HCT116 (cell line): ENCODE measurements around the gene ASAP3. TPM values are rescaled to one million over a fixed set of nuclear protein-coding genes. Genes with fewer than 3 reads are reported as not detected.

Experiments
- ATAC-seq: fragments of 200-7000 bp; cut with Tn5 transposase; 2 replicates; pipeline ENCODE4 v1.9.1; 2020; ENCODE audit warnings: mild to moderate bottlenecking, moderate library complexity
- BruUV-seq: library from RNA; stranded (reverse); fragments of 400-500 nt; replicated peaks from 2 replicates; lab custom pipeline; 2021; lab: Mats Ljungman, UMichigan
- CTCF ChIA-PET: fragments of 300-600 bp; sonication (Branson Sonifier 250); formaldehyde crosslinking; loops from one replicate; lab custom pipeline; 2021; ENCODE audit warnings: antibody characterized with exemption; lab: Charles Lee
- POLR2A ChIA-PET: fragments of 300-600, 350-600 bp; sonication (Branson Sonifier 250); formaldehyde crosslinking; loops from one replicate; lab custom pipeline; 2021; ENCODE audit warnings: antibody characterized with exemption; lab: Charles Lee
- RAD21 ChIA-PET, 2 experiments: fragments of 300-600 bp; sonication (Branson Sonifier 250); formaldehyde crosslinking; loops; one replicate each; lab custom pipeline; 2023; ENCODE audit warnings: low total read pairs in 2 of 2; ENCODE audit not compliant: uncharacterized antibody in 2 of 2, unreplicated experiment in 2 of 2, low non-redundant PET in 1 of 2; lab: Charles Lee
- DNase-seq: peaks from one replicate; pipeline ENCODE4 v3.0.0-alpha.2; 2010; ENCODE audit warnings: low read depth, low spot score
- H2AFZ ChIP-seq: fragments of 200-600 bp; shearing (Covaris generic), sonication (generic); 2 replicates; pipeline ENCODE4 v1.6.1; 2017; ENCODE audit warnings: low read depth, mixed run types, mixed read lengths, antibody characterized with exemption, low read length; ENCODE audit not compliant: poor library complexity, severe bottlenecking
- H3K27ac ChIP-seq: 2 replicates; pipeline ENCODE4 v1.5.1; 2012; ENCODE audit warnings: low read depth, low read length
- H3K27me3 ChIP-seq: fragments of 200-600 bp; sonication (generic); 2 replicates; pipeline ENCODE4 v1.6.1; 2016; ENCODE audit warnings: mixed run types, low read length, mixed read lengths; ENCODE audit not compliant: insufficient read depth
- H3K36me3 ChIP-seq, 2 experiments: fragments of 200-500 bp in 1 of 2; fragments of 200-600 bp in 1 of 2; sonication (Bioruptor generic) in 1 of 2; sonication (generic) in 1 of 2; 2 replicates each; pipeline versions ENCODE4 v1.5.1 to v1.6.1; 2014 to 2016; ENCODE audit warnings: low read length in 2 of 2, inconsistent platforms in 1 of 2, mixed read lengths in 1 of 2, mixed run types in 1 of 2; ENCODE audit not compliant: insufficient read depth in 2 of 2, control insufficient read depth in 1 of 2
- H3K4me1 ChIP-seq, 2 experiments: fragments of 200-600 bp in 1 of 2; sonication (generic) in 1 of 2; 2 replicates each; pipeline versions ENCODE4 v1.5.1 to v1.6.1; 2012 to 2017; ENCODE audit warnings: low read length in 2 of 2, inconsistent platforms in 1 of 2, mild to moderate bottlenecking in 1 of 2, mixed read lengths in 1 of 2, mixed run types in 1 of 2, moderate library complexity in 1 of 2; ENCODE audit not compliant: insufficient read depth in 2 of 2, control insufficient read depth in 1 of 2
- H3K4me2 ChIP-seq: fragments of 200-600 bp; sonication (generic); 2 replicates; pipeline ENCODE4 v1.6.1; 2017; ENCODE audit warnings: mixed run types, low read length, mixed read lengths
- H3K4me3 ChIP-seq, 2 experiments: fragments of 200-600 bp in 1 of 2; sonication (generic) in 1 of 2; replicated peaks in 1 of 2; 2 replicates each; pipeline ENCODE4 v1.5.1; 2011 to 2016; ENCODE audit warnings: low read length in 2 of 2, control low read depth in 1 of 2, low read depth in 1 of 2, mild to moderate bottlenecking in 1 of 2, mixed read lengths in 1 of 2, mixed run types in 1 of 2
- H3K79me2 ChIP-seq: fragments of 200-600 bp; sonication (generic); 2 replicates; pipeline ENCODE4 v1.6.1; 2017; ENCODE audit warnings: mild to moderate bottlenecking, mixed run types, low read length, moderate library complexity, mixed read lengths; ENCODE audit not compliant: insufficient read depth
- H3K9ac ChIP-seq: fragments of 200-600 bp; sonication (generic); 2 replicates; pipeline ENCODE4 v1.6.1; 2016; ENCODE audit warnings: low read length, mixed read lengths
- H3K9me2 ChIP-seq: fragments of 200-600 bp; sonication (generic), shearing (Covaris generic); 2 replicates; pipeline ENCODE4 v1.6.1; 2017; ENCODE audit warnings: mixed run types, mild to moderate bottlenecking, moderate library complexity; ENCODE audit not compliant: insufficient read depth
- H3K9me3 ChIP-seq, 2 experiments: fragments of 200-500 bp in 1 of 2; fragments of 200-600 bp in 1 of 2; sonication (Bioruptor generic) in 1 of 2; sonication (generic) in 1 of 2; 2 replicates each; pipeline ENCODE4 v1.6.1; 2014 to 2017; ENCODE audit warnings: low read length in 2 of 2, mixed read lengths in 2 of 2, inconsistent platforms in 1 of 2, low read depth in 1 of 2, mild to moderate bottlenecking in 1 of 2, mixed run types in 1 of 2, moderate library complexity in 1 of 2; ENCODE audit not compliant: control insufficient read depth in 1 of 2, insufficient read depth in 1 of 2
- H4K20me1 ChIP-seq: fragments of 200-600 bp; sonication (generic), shearing (Covaris generic); 2 replicates; pipeline ENCODE4 v1.6.1; 2017; ENCODE audit warnings: mixed run types, mild to moderate bottlenecking, moderate library complexity; ENCODE audit not compliant: insufficient read depth
- CBX3 ChIP-seq: IDR thresholded peaks from 2 replicates; pipeline ENCODE4 v1.6.1; 2012; ENCODE audit warnings: low read depth
- CEBPB ChIP-seq: IDR thresholded peaks from 2 replicates; pipeline ENCODE4 v1.6.1; 2012; ENCODE audit warnings: low read depth
- EZH2 ChIP-seq: fragments of 200-600 bp; sonication (generic); IDR thresholded peaks from 2 replicates; pipeline ENCODE4 v1.6.1; 2017; ENCODE audit warnings: antibody characterized with exemption, mixed run types
- EZH2phosphoT487 ChIP-seq: fragments of 200-600 bp; IDR thresholded peaks from 2 replicates; pipeline ENCODE4 v1.6.1; 2018; ENCODE audit warnings: antibody characterized with exemption, borderline replicate concordance
- POLR2A ChIP-seq: IDR thresholded peaks from 2 replicates; pipeline ENCODE4 v1.7.0; 2011; ENCODE audit warnings: borderline replicate concordance; ENCODE audit not compliant: insufficient read depth, insufficient read length; ENCODE audit errors: extremely low read depth
- POLR2AphosphoS5 ChIP-seq: IDR thresholded peaks from 2 replicates; pipeline ENCODE4 v1.6.1; 2011; ENCODE audit warnings: mild to moderate bottlenecking, low read depth, low read length, moderate library complexity
- REST ChIP-seq: IDR thresholded peaks from 2 replicates; pipeline ENCODE4 v1.6.1; 2012; ENCODE audit warnings: low read depth
- SIN3A ChIP-seq: IDR thresholded peaks from 2 replicates; pipeline ENCODE4 v1.6.1; 2012; ENCODE audit warnings: low read depth
- SRF ChIP-seq: IDR thresholded peaks from 2 replicates; pipeline ENCODE4 v1.6.1; 2012; ENCODE audit warnings: low read depth
- TCF7L2 ChIP-seq: IDR thresholded peaks from 2 replicates; pipeline ENCODE4 v1.7.0; 2011; ENCODE audit warnings: borderline replicate concordance, inconsistent platforms; ENCODE audit not compliant: insufficient read depth, insufficient read length; ENCODE audit errors: extremely low read depth
- intact Hi-C: fragments of 100-400 bp; cut with micrococcal nuclease; formaldehyde crosslinking; loops from 2 replicates; pipeline ENCODE4 v1.10.0; 2022
- total RNA-seq: library from RNA; stranded (reverse); gene quantifications from one replicate; pipeline ENCODE4 v1.2.1, GENCODE V29; 2021; ENCODE audit not compliant: unreplicated experiment
- TF ChIP-seq, protein P1 (sequence below): IDR thresholded peaks from 2 replicates; pipeline ENCODE4 v1.6.1; 2012
- TF ChIP-seq, protein P2 (sequence below): IDR thresholded peaks from 2 replicates; pipeline ENCODE4 v1.6.1; 2012

ASAP3 gene
- total RNA-seq, 1 experiment from 2014 or later = 19.7 TPM

- TF ChIP-seq REST (no peak), CEBPB (no peak)
Measured at GRCh38 chr1:23394684-23395083, 89.3 kb downstream of the ASAP3 start (continued).

DNA sequence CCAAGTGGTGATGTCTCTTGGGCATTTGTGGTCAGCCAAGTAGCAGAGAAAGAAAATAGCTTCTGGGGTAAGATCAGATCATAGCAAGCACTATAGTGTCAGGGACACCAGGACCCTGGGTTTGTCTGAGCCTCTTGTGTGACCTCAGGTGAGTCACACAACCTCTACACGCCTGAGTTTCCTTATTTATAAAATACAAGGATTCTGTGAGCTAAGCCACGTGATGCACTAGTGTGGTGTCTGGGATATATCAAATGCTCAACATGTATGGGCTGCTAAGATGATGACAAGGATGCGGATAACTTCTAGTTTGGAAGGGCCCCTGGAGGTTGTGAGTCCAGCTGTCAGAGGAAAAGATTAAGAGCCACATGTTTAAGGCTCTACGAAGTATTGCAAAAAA, 89.8 kb downstream of the ASAP3 start:
- DNase-seq (no peak), ATAC-seq (no peak)
- ChIA-PET RAD21 (no interaction called here), POLR2A (interaction anchor here (0.6 to 1.9 kb wide), 3 partner anchors 9 to 93 kb away, joined by 3 to 8 read pairs (median 4); partner anchors contain the start of gene HNRNPR), CTCF (interaction anchor here (3.2 kb wide), 1 partner anchor 9 kb away, joined by 15 read pairs; no protein-coding TSS in a partner anchor)
- Histone ChIP-seq H3K79me2 (no peaks in the 10 kb centered on the region), H3K9me3 (no peaks in the 10 kb centered on the region), H3K27ac (no peak overlapping the region), H3K27me3 (no peaks in the 10 kb centered on the region), H3K9me2 (no peaks in the 10 kb centered on the region), H3K4me1 (peaks cover 0 to 14% of the 10 kb centered on the region in 2 experiments; a peak in 2 of 4 replicates), H3K4me3 (no peak overlapping the region), H2AFZ (no peak overlapping the region), H3K9ac (no peak overlapping the region), H4K20me1 (no peaks in the 10 kb centered on the region), H3K4me2 (peak overlapping the region; percentile 14; the same call in 1 of the 2 replicates), H3K36me3 (no peaks in the 10 kb centered on the region)
- intact Hi-C loops = no loop called here
- no TSS peak for BruUV-seq
- TF ChIP-seq POLR2AphosphoS5 (no peak), POLR2A (no peak), TCF7L2 (no peak), CBX3 (no peak), EZH2 (no peak), EZH2phosphoT487 (no peak), CEBPB (no peak), SIN3A (no peak), SRF (no peak)
- TF ChIP-seq, protein P1, sequence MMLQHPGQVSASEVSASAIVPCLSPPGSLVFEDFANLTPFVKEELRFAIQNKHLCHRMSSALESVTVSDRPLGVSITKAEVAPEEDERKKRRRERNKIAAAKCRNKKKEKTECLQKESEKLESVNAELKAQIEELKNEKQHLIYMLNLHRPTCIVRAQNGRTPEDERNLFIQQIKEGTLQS = no peak
- TF ChIP-seq, protein P2, sequence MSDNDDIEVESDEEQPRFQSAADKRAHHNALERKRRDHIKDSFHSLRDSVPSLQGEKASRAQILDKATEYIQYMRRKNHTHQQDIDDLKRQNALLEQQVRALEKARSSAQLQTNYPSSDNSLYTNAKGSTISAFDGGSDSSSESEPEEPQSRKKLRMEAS = no peak
